WTC11 (cell line): ENCODE data around the gene TBPL2. TPM values are rescaled to one million over a fixed set of nuclear protein-coding genes. Genes with fewer than 3 reads are reported as not detected.

Experiments
- ATAC-seq: fragments of 200-7000 bp; cut with Tn5 transposase; 2 replicates; pipeline ENCODE4 v1.10.0; 2021; ENCODE audit warnings: mild to moderate bottlenecking, moderate library complexity
- CTCF ChIA-PET: fragments of 300-600 bp; sonication (Branson Sonifier 250); formaldehyde crosslinking; loops from one replicate; lab custom pipeline; 2021; ENCODE audit warnings: antibody characterized with exemption; lab: Charles Lee
- POLR2A ChIA-PET: fragments of 350-600 bp; sonication (Branson Sonifier 250); formaldehyde crosslinking; loops from one replicate; lab custom pipeline; 2021; ENCODE audit warnings: antibody characterized with exemption; lab: Charles Lee
- DNase-seq: peaks from one replicate; pipeline ENCODE4 v3.0.0; 2021; ENCODE audit warnings: low spot score
- H3K27ac Mint-ChIP-seq: 2 replicates; pipeline ENCODE4 v1.8.0; 2021; ENCODE audit warnings: mixed read lengths
- H3K27me3 Mint-ChIP-seq: 2 replicates; pipeline ENCODE4 v1.8.0; 2021; ENCODE audit warnings: low read depth, mild to moderate bottlenecking, moderate library complexity, mixed read lengths
- H3K36me3 Mint-ChIP-seq: 2 replicates; pipeline ENCODE4 v1.8.0; 2021; ENCODE audit warnings: mixed read lengths
- H3K4me1 Mint-ChIP-seq: 2 replicates; pipeline ENCODE4 v1.8.0; 2022; ENCODE audit warnings: mixed read lengths
- H3K4me3 Mint-ChIP-seq: 2 replicates; pipeline ENCODE4 v1.8.0; 2021; ENCODE audit warnings: mild to moderate bottlenecking, moderate library complexity, mixed read lengths
- H3K9me3 Mint-ChIP-seq: 2 replicates; pipeline ENCODE4 v1.8.0; 2021; ENCODE audit warnings: mixed read lengths
- ATF3 ChIP-seq: sonication (generic); formaldehyde crosslinking; conservative IDR thresholded peaks from 2 replicates; pipeline ENCODE4 v1.8.1; 2022; ENCODE audit warnings: mild to moderate bottlenecking, missing genetic modification reagents
- E2F1 ChIP-seq: sonication (generic); formaldehyde crosslinking; IDR thresholded peaks from 2 replicates; pipeline ENCODE4 v1.8.0; 2022; ENCODE audit warnings: mild to moderate bottlenecking, missing genetic modification reagents
- EMX1 ChIP-seq: fragments of 250-450 bp; sonication (Bioruptor Pico); IDR thresholded peaks from 2 replicates; pipeline ENCODE4 v1.8.0; 2021; ENCODE audit warnings: mild to moderate bottlenecking
- FOXJ3 ChIP-seq: sonication (generic); formaldehyde crosslinking; IDR thresholded peaks from 2 replicates; pipeline ENCODE4 v1.9.0; 2021; ENCODE audit warnings: missing genetic modification reagents, mild to moderate bottlenecking, borderline replicate concordance
- GRHL2 ChIP-seq: fragments of 250-450 bp; sonication (Bioruptor Pico); IDR thresholded peaks from 2 replicates; pipeline ENCODE4 v1.8.0; 2022; ENCODE audit warnings: mild to moderate bottlenecking, moderate library complexity; ENCODE audit not compliant: insufficient replicate concordance, severe bottlenecking
- MXD4 ChIP-seq: fragments of 250-450 bp; sonication (Bioruptor Pico); IDR thresholded peaks from 2 replicates; pipeline ENCODE4 v1.8.0; 2021; ENCODE audit warnings: mild to moderate bottlenecking, moderate library complexity, borderline replicate concordance
- MYBL2 ChIP-seq: sonication (generic); formaldehyde crosslinking; IDR thresholded peaks from 2 replicates; pipeline ENCODE4 v1.8.1; 2023; ENCODE audit warnings: mild to moderate bottlenecking, moderate library complexity, missing genetic modification reagents
- NFATC4 ChIP-seq: fragments of 250-450 bp; sonication (Bioruptor Pico); IDR thresholded peaks from 2 replicates; pipeline ENCODE4 v1.9.0; 2021; ENCODE audit warnings: mild to moderate bottlenecking
- OVOL2 ChIP-seq: fragments of 250-450 bp; sonication (Bioruptor Pico); IDR thresholded peaks from 2 replicates; pipeline ENCODE4 v1.9.0; 2021; ENCODE audit warnings: mild to moderate bottlenecking, borderline replicate concordance
- PRRX2 ChIP-seq: fragments of 250-450 bp; sonication (Bioruptor Pico); IDR thresholded peaks from 2 replicates; pipeline ENCODE4 v1.8.0; 2021; ENCODE audit warnings: mild to moderate bottlenecking
- RELA ChIP-seq: sonication (generic); formaldehyde crosslinking; IDR thresholded peaks from 2 replicates; pipeline ENCODE4 v1.8.1; 2022; ENCODE audit warnings: missing genetic modification reagents, mild to moderate bottlenecking, borderline replicate concordance
- SMAD3 ChIP-seq: sonication (generic); formaldehyde crosslinking; IDR thresholded peaks from 2 replicates; pipeline ENCODE4 v1.8.0; 2022; ENCODE audit warnings: missing genetic modification reagents, mild to moderate bottlenecking, borderline replicate concordance
- TEAD1 ChIP-seq: sonication (generic); formaldehyde crosslinking; IDR thresholded peaks from 2 replicates; pipeline ENCODE4 v1.8.0; 2022; ENCODE audit warnings: mild to moderate bottlenecking, missing genetic modification reagents
- TP53 ChIP-seq: sonication (generic); formaldehyde crosslinking; IDR thresholded peaks from 2 replicates; pipeline ENCODE4 v1.8.1; 2023; ENCODE audit warnings: mild to moderate bottlenecking, missing genetic modification reagents
- ZBTB21 ChIP-seq: sonication (generic); formaldehyde crosslinking; IDR thresholded peaks from 2 replicates; pipeline ENCODE4 v1.8.1; 2023; ENCODE audit warnings: mild to moderate bottlenecking, missing genetic modification reagents, borderline replicate concordance
- ZNF219 ChIP-seq: sonication (generic); formaldehyde crosslinking; IDR thresholded peaks from 2 replicates; pipeline ENCODE4 v1.8.0; 2023; ENCODE audit warnings: missing genetic modification reagents, mild to moderate bottlenecking, borderline replicate concordance
- ZNF263 ChIP-seq: sonication (generic); formaldehyde crosslinking; IDR thresholded peaks from 2 replicates; pipeline ENCODE4 v1.8.1; 2022; ENCODE audit warnings: low read depth, mild to moderate bottlenecking, moderate library complexity, missing genetic modification reagents
- ZNF317 ChIP-seq: sonication (generic); formaldehyde crosslinking; IDR thresholded peaks from 2 replicates; pipeline ENCODE4 v1.8.1; 2023; ENCODE audit warnings: low read depth, mild to moderate bottlenecking, moderate library complexity, missing genetic modification reagents, borderline replicate concordance
- total RNA-seq: library from RNA; stranded (reverse); gene quantifications from 3 replicates; pipeline ENCODE4 v1.2.3, GENCODE V29; 2021
- TF ChIP-seq, protein P1 (sequence below): sonication (generic); formaldehyde crosslinking; IDR thresholded peaks from 2 replicates; pipeline ENCODE4 v1.8.0; 2022; ENCODE audit warnings: mild to moderate bottlenecking, missing genetic modification reagents
- TF ChIP-seq, protein P2 (sequence below): sonication (generic); formaldehyde crosslinking; IDR thresholded peaks from 2 replicates; pipeline ENCODE4 v1.8.1; 2023; ENCODE audit warnings: mild to moderate bottlenecking, missing genetic modification reagents
- TF ChIP-seq, protein P3 (sequence below): sonication (generic); formaldehyde crosslinking; IDR thresholded peaks from 2 replicates; pipeline ENCODE4 v1.8.1; 2022; ENCODE audit warnings: low read depth, mild to moderate bottlenecking, moderate library complexity, missing genetic modification reagents, borderline replicate concordance
- TF ChIP-seq, protein P4 (sequence below): sonication (generic); formaldehyde crosslinking; IDR thresholded peaks from 2 replicates; pipeline ENCODE4 v1.8.1; 2022; ENCODE audit warnings: low read depth, missing genetic modification reagents, borderline replicate concordance

The TBPL2 gene
- total RNA-seq, 1 experiment from 2014 or later: not detected

DNA sequence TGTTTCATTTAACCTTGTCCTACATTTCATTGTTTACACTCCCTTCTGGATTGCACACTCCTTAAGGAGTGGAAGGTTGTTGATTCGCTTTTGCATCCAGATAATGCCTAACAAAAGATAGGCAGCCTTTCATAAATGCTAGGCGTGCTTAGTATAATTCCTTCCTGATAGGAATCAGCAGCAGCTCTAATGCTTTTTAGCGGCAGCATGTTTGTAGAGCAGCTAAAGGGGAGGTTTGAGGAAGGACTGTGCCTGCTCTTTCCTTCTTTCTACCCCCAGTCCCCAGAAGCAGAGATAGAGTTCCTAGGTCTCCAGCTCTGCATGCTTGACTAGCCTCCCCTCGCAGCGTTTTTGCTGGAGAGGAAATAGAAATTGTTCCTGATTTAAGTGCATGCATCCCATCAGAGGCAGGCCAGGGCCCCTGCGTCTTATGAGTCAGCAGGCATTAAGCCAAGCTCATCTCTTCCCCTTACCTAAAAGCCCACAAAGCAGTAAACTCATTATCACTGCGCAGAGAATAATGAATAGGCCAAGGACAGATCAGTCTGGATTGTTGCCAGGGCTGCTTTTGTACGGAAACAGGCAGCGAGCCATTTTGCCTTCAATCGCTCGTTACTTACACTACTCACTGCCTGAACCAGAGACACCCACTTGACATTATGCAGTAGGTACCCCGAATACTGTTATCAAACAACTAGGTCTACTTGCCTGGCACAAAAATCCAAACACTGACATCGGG, 14.0 kb upstream of the TBPL2 start:
- CTCF ChIA-PET: interaction anchor here (0.5 to 0.7 kb wide), 3 partner anchors 8 to 9 kb away, joined by 3 to 4 read pairs (median 4); no protein-coding TSS in a partner anchor
- Mint-ChIP-seq H3K27me3 (peaks cover 3% of the 10 kb centered on the region; the same call in 1 of the 2 replicates), H3K4me3 (no peak overlapping the region), H3K27ac (peak overlapping the region; percentile 55; the same call in 1 of the 2 replicates), H3K4me1 (peaks cover 14% of the 10 kb centered on the region), H3K9me3 (peaks cover 10% of the 10 kb centered on the region), H3K36me3 (peaks cover 8% of the 10 kb centered on the region; the same call in 1 of the 2 replicates)
- POLR2A ChIA-PET: no interaction called here
- ATAC-seq (peak; percentile 36), DNase-seq (no peak)
- no peak for TF ChIP-seq SMAD3

DNA sequence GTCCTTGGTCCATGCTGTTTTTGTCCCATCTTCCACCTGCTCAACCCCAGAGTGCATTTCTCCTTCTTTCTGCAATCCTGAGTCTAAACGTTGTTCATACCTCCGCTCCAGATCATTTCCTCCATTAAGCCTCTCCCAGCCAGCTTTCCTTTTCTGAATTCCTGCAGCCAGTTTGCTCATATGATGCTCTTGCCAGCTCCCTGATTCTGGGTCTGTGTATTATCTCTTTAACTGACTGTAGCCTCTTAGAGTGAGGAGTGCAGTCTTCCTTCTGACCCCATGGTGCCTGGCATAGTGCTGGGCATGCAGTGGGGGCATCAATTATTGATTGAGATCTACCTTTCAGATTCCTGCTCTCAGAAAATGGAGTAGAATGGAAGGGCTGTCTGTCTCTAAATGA, 11.5 kb upstream of the TBPL2 start:
- no peak for ATAC-seq
- H3K36me3 Mint-ChIP-seq: 0 out of 2 replicates have a peak, but pooled peaks cover 2% of the 10 kb centered on the region
- peaks cover 1% of the 10 kb centered on the region; the same call in 1 of the 2 replicates for H3K9me3 Mint-ChIP-seq
- H3K4me3 Mint-ChIP-seq: no peak overlapping the region
- H3K4me1 Mint-ChIP-seq: peaks cover 14% of the 10 kb centered on the region
- no peak overlapping the region for H3K27ac Mint-ChIP-seq
- ChIA-PET CTCF (no interaction called here), POLR2A (interaction anchor here (0.6 kb wide), 1 partner anchor 100 kb away, joined by 3 read pairs; no protein-coding TSS in a partner anchor)
- no peak for TF ChIP-seq ZNF219 (CRISPR knock-in tag)
- no peak for TF ChIP-seq TP53 (CRISPR knock-in tag)
- peaks cover 3% of the 10 kb centered on the region; the same call in 1 of the 2 replicates for H3K27me3 Mint-ChIP-seq
- no peak for DNase-seq

DNA sequence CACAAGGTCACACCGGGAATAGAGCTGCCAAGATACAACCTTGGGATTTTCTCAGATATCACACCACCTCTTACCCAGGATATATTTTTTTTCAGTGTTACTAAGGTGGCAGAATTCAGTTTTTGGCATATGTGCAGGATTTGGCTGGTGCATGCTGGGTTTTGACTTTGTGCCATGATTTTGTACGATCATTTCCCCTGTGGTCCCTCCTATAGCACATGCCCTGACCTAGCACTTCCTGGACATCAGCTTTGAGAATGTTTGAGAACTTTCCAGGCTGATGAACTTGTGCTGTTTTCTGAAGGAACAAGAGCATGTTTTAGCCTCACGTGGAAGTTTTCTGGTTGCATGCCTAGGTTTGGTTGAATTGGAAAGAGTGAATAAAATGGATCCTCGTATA, 11.0 kb upstream of the TBPL2 start:
- Mint-ChIP-seq H3K9me3 (no peaks in the 10 kb centered on the region), H3K4me1 (peaks cover 20% of the 10 kb centered on the region), H3K4me3 (no peak overlapping the region), H3K36me3 (no peaks in the 10 kb centered on the region), H3K27me3 (peaks cover 3% of the 10 kb centered on the region; the same call in 1 of the 2 replicates), H3K27ac (no peak overlapping the region)
- ATAC-seq (no peak), DNase-seq (no peak)
- TF ChIP-seq FOXJ3 (CRISPR knock-in tag) (no peak), ATF3 (no peak), RELA (CRISPR knock-in tag) (no peak), MYBL2 (no peak), NFATC4 (CRISPR knock-in tag) (no peak), MXD4 (CRISPR knock-in tag) (no peak), E2F1 (CRISPR knock-in tag) (no peak), TEAD1 (CRISPR knock-in tag) (no peak), GRHL2 (CRISPR knock-in tag) (no peak)
- TF ChIP-seq, protein P1, sequence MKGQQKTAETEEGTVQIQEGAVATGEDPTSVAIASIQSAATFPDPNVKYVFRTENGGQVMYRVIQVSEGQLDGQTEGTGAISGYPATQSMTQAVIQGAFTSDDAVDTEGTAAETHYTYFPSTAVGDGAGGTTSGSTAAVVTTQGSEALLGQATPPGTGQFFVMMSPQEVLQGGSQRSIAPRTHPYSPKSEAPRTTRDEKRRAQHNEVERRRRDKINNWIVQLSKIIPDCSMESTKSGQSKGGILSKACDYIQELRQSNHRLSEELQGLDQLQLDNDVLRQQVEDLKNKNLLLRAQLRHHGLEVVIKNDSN (CRISPR knock-in tag): no peak
- ChIA-PET POLR2A (interaction anchor here (0.6 kb wide), 1 partner anchor 101 kb away, joined by 3 read pairs; no protein-coding TSS in a partner anchor), CTCF (no interaction called here)

DNA sequence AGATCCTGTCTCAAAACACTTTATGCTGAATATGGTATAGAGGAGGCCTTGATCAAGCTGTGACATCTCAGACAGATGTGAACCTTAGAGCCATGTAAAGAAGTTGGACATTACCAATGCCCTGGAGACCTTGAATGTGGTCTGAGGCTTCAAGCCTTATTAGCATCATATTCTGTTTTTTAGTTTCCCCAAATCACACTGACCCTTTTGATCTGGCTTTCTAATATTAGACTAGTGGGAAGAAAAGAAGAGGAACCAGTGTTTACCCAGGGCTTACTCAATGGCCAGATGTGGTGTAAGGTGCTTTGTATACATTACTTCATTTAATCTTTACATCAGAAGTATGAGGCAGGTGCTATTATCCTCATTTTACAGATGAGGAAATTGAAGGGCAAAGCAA, 10.6 kb upstream of the TBPL2 start:
- Mint-ChIP-seq H3K9me3 (no peaks in the 10 kb centered on the region), H3K36me3 (no peaks in the 10 kb centered on the region), H3K4me3 (no peak overlapping the region), H3K27ac (no peak overlapping the region), H3K27me3 (peaks cover 3% of the 10 kb centered on the region; the same call in 1 of the 2 replicates), H3K4me1 (peaks cover 22% of the 10 kb centered on the region)
- POLR2A ChIA-PET: no interaction called here
- DNase-seq (no peak), ATAC-seq (no peak)
- CTCF ChIA-PET: no interaction called here
- TF ChIP-seq OVOL2 (CRISPR knock-in tag) (no peak), ZNF263 (no peak), ZNF317 (CRISPR knock-in tag) (no peak), EMX1 (no peak), ZBTB21 (CRISPR knock-in tag) (no peak), PRRX2 (CRISPR knock-in tag) (no peak), MXD4 (CRISPR knock-in tag) (no peak)
- TF ChIP-seq, protein P2, sequence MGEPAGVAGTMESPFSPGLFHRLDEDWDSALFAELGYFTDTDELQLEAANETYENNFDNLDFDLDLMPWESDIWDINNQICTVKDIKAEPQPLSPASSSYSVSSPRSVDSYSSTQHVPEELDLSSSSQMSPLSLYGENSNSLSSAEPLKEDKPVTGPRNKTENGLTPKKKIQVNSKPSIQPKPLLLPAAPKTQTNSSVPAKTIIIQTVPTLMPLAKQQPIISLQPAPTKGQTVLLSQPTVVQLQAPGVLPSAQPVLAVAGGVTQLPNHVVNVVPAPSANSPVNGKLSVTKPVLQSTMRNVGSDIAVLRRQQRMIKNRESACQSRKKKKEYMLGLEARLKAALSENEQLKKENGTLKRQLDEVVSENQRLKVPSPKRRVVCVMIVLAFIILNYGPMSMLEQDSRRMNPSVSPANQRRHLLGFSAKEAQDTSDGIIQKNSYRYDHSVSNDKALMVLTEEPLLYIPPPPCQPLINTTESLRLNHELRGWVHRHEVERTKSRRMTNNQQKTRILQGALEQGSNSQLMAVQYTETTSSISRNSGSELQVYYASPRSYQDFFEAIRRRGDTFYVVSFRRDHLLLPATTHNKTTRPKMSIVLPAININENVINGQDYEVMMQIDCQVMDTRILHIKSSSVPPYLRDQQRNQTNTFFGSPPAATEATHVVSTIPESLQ (CRISPR knock-in tag): no peak
- TF ChIP-seq, protein P3, sequence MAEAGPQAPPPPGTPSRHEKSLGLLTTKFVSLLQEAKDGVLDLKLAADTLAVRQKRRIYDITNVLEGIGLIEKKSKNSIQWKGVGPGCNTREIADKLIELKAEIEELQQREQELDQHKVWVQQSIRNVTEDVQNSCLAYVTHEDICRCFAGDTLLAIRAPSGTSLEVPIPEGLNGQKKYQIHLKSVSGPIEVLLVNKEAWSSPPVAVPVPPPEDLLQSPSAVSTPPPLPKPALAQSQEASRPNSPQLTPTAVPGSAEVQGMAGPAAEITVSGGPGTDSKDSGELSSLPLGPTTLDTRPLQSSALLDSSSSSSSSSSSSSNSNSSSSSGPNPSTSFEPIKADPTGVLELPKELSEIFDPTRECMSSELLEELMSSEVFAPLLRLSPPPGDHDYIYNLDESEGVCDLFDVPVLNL (CRISPR knock-in tag): no peak
- TF ChIP-seq, protein P4, sequence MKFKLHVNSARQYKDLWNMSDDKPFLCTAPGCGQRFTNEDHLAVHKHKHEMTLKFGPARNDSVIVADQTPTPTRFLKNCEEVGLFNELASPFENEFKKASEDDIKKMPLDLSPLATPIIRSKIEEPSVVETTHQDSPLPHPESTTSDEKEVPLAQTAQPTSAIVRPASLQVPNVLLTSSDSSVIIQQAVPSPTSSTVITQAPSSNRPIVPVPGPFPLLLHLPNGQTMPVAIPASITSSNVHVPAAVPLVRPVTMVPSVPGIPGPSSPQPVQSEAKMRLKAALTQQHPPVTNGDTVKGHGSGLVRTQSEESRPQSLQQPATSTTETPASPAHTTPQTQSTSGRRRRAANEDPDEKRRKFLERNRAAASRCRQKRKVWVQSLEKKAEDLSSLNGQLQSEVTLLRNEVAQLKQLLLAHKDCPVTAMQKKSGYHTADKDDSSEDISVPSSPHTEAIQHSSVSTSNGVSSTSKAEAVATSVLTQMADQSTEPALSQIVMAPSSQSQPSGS: no peak
